H1 (cell line): ENCODE results near the gene BCAS3. TPM values are rescaled to one million over a fixed set of nuclear protein-coding genes. Genes with fewer than 3 reads are reported as not detected.
"Not testable (repeated sequence)": the region's sequence is repeated elsewhere in the genome, so short reads cannot be mapped to it uniquely, and the experiment has no call there.

Experiments used
- CTCF ChIA-PET: fragments of 300-600 bp; sonication (Branson Sonifier 250); formaldehyde crosslinking; loops from one replicate; lab custom pipeline; 2021; ENCODE audit not compliant: partially characterized antibody; lab: Charles Lee
- POLR2A ChIA-PET: fragments of 300-600 bp; sonication (Branson Sonifier 250); formaldehyde crosslinking; loops from one replicate; lab custom pipeline; 2021; ENCODE audit warnings: inconsistent platforms; ENCODE audit not compliant: partially characterized antibody; lab: Charles Lee
- DNase-seq, 2 experiments: peaks; one replicate each; pipeline versions ENCODE4 v3.0.0 to v3.0.0-alpha.2; 2010 to 2022; ENCODE audit warnings: low spot score in 2 of 2, low read depth in 1 of 2, mixed read lengths in 1 of 2
- FAIRE-seq: peaks from 2 replicates; lab custom pipeline; 2011; peaks lifted over from hg19 to GRCh38; lab: Jason Lieb, UNC
- H2AFZ ChIP-seq: 2 replicates; pipeline ENCODE4 v1.8.1; 2012; ENCODE audit warnings: low read length, inconsistent platforms
- H2AK5ac ChIP-seq: 2 replicates; pipeline ENCODE4 v1.6.1; 2013; ENCODE audit warnings: low read depth, low read length
- H2BK120ac ChIP-seq: replicated peaks from 2 replicates; pipeline ENCODE3; 2013; ENCODE audit warnings: low read depth, low read length, inconsistent platforms
- H2BK12ac ChIP-seq: 2 replicates; pipeline ENCODE4 v1.6.1; 2013; ENCODE audit warnings: low read depth, low read length
- H2BK15ac ChIP-seq: 2 replicates; pipeline ENCODE4 v1.6.1; 2013; ENCODE audit warnings: low read length
- H2BK20ac ChIP-seq: 2 replicates; pipeline ENCODE4 v1.6.1; 2013; ENCODE audit warnings: low read length
- H2BK5ac ChIP-seq: 2 replicates; pipeline ENCODE4 v1.6.1; 2013; ENCODE audit warnings: low read depth, low read length
- H3K14ac ChIP-seq: 2 replicates; pipeline ENCODE4 v1.6.1; 2013; ENCODE audit warnings: inconsistent platforms; ENCODE audit not compliant: insufficient read length
- H3K18ac ChIP-seq: 2 replicates; pipeline ENCODE4 v1.6.1; 2013; ENCODE audit warnings: low read length; ENCODE audit errors: extremely low read depth
- H3K23ac ChIP-seq: 2 replicates; pipeline ENCODE4 v1.6.1; 2013; ENCODE audit warnings: inconsistent platforms; ENCODE audit not compliant: insufficient read length
- H3K23me2 ChIP-seq: 2 replicates; pipeline ENCODE4 v1.6.1; 2013; ENCODE audit warnings: low read depth, low read length
- H3K27ac ChIP-seq: 2 replicates; pipeline ENCODE4 v1.6.1; 2011; ENCODE audit warnings: low read depth, low read length, inconsistent platforms
- H3K27me3 ChIP-seq, 4 experiments: replicated peaks in 1 of 4; 1 replicate in 1 of 4; 2 replicates in 3 of 4; pipeline versions ENCODE4 v1.6.1 to v1.8.1; 2011 to 2013; ENCODE audit warnings: low read length in 3 of 4, mild to moderate bottlenecking in 3 of 4, inconsistent platforms in 2 of 4, mixed read lengths in 2 of 4, moderate library complexity in 1 of 4; ENCODE audit not compliant: control insufficient read depth in 3 of 4, insufficient read depth in 3 of 4; ENCODE audit errors: extremely low read depth in 1 of 4
- H3K36me3 ChIP-seq, 4 experiments: 2 replicates each; pipeline versions ENCODE4 v1.6.1 to v1.8.1; 2011 to 2013; ENCODE audit warnings: mild to moderate bottlenecking in 4 of 4, low read length in 3 of 4, moderate library complexity in 2 of 4, control low read depth in 1 of 4, inconsistent platforms in 1 of 4; ENCODE audit not compliant: insufficient read depth in 4 of 4, control insufficient read depth in 2 of 4
- H3K4ac ChIP-seq: replicated peaks from 2 replicates; pipeline ENCODE3; 2013; ENCODE audit warnings: low read length, low read depth, mixed read lengths, inconsistent platforms; ENCODE audit not compliant: insufficient read length
- H3K4me1 ChIP-seq, 4 experiments: replicated peaks in 1 of 4; 1 replicate in 1 of 4; 2 replicates in 3 of 4; pipeline versions ENCODE4 v1.6.1 to v1.8.1; 2011 to 2013; ENCODE audit warnings: low read length in 3 of 4, inconsistent platforms in 2 of 4, mixed read lengths in 1 of 4; ENCODE audit not compliant: insufficient read depth in 4 of 4, control insufficient read depth in 3 of 4
- H3K4me2 ChIP-seq, 2 experiments: 2 replicates each; pipeline versions ENCODE4 v1.6.1 to v1.8.1; 2011 to 2013; ENCODE audit warnings: low read depth in 2 of 2, low read length in 2 of 2, control low read depth in 1 of 2, inconsistent platforms in 1 of 2, mild to moderate bottlenecking in 1 of 2; ENCODE audit not compliant: insufficient read depth in 1 of 2
- H3K4me3 ChIP-seq, 4 experiments: fragments of 200-600, 300-600 bp in 1 of 4; sonication (generic), shearing (Covaris generic), sonication (Bioruptor Twin) in 1 of 4; 2 replicates each; pipeline versions ENCODE4 v1.5.1 to v1.8.1; 2011 to 2016; ENCODE audit warnings: low read length in 4 of 4, low read depth in 3 of 4, control low read depth in 2 of 4, inconsistent platforms in 2 of 4, mild to moderate bottlenecking in 2 of 4, mixed read lengths in 1 of 4, moderate library complexity in 1 of 4; ENCODE audit not compliant: insufficient read depth in 2 of 4; ENCODE audit errors: extremely low read depth in 1 of 4
- H3K56ac ChIP-seq: replicated peaks from 2 replicates; pipeline ENCODE3; 2013; ENCODE audit warnings: low read depth, mild to moderate bottlenecking, mixed read lengths, low read length, inconsistent platforms; ENCODE audit not compliant: insufficient read length
- H3K79me1 ChIP-seq: 2 replicates; pipeline ENCODE4 v1.6.1; 2013; ENCODE audit warnings: low read depth, low read length, control low read depth
- H3K79me2 ChIP-seq, 2 experiments: 2 replicates each; pipeline versions ENCODE4 v1.6.1 to v1.8.1; 2012 to 2013; ENCODE audit warnings: low read length in 2 of 2, mild to moderate bottlenecking in 2 of 2, inconsistent platforms in 1 of 2; ENCODE audit not compliant: insufficient read depth in 2 of 2, control insufficient read depth in 1 of 2
- H3K9ac ChIP-seq, 4 experiments: replicated peaks in 1 of 4; 1 replicate in 1 of 4; 2 replicates in 3 of 4; pipeline versions ENCODE4 v1.6.1 to v1.8.1; 2011 to 2013; ENCODE audit warnings: low read depth in 3 of 4, low read length in 3 of 4, control low read depth in 2 of 4, mild to moderate bottlenecking in 2 of 4, moderate library complexity in 2 of 4, inconsistent platforms in 1 of 4; ENCODE audit errors: extremely low read depth in 1 of 4
- H3K9me3 ChIP-seq, 2 experiments: 2 replicates each; pipeline versions ENCODE4 v1.6.1 to v1.8.1; 2012 to 2013; ENCODE audit warnings: mild to moderate bottlenecking in 2 of 2, moderate library complexity in 2 of 2, control low read depth in 1 of 2, inconsistent platforms in 1 of 2, low read depth in 1 of 2, low read length in 1 of 2, mixed read lengths in 1 of 2; ENCODE audit not compliant: insufficient read depth in 2 of 2
- H4K20me1 ChIP-seq, 2 experiments: replicated peaks in 1 of 2; 2 replicates each; pipeline versions ENCODE3 to v1.8.1; 2011 to 2013; ENCODE audit warnings: inconsistent platforms in 2 of 2, low read length in 2 of 2, mild to moderate bottlenecking in 1 of 2; ENCODE audit not compliant: insufficient read depth in 2 of 2, control insufficient read depth in 1 of 2
- H4K5ac ChIP-seq: 2 replicates; pipeline ENCODE4 v1.6.1; 2013; ENCODE audit warnings: low read length, low read depth, mixed read lengths, inconsistent platforms; ENCODE audit not compliant: insufficient read length
- H4K8ac ChIP-seq: 2 replicates; pipeline ENCODE4 v1.8.0; 2013; ENCODE audit warnings: mild to moderate bottlenecking, moderate library complexity, low read length, inconsistent platforms; ENCODE audit not compliant: insufficient read depth; ENCODE audit errors: extremely low read depth
- H4K91ac ChIP-seq: replicated peaks from 2 replicates; pipeline ENCODE3; 2013; ENCODE audit warnings: low read length, mixed read lengths, inconsistent platforms; ENCODE audit not compliant: insufficient read length
- WGBS, 2 experiments: shearing (Covaris generic) in 1 of 2; methylation state at CpG; one replicate each; pipeline versions ENCODE4 v1.1.6 to v1.1.7; 2013 to 2015; ENCODE audit warnings: low lambda C conversion rate in 2 of 2, mixed read lengths in 2 of 2, inconsistent platforms in 1 of 2, low coverage in 1 of 2, missing lambda C conversion rate in 1 of 2; ENCODE audit not compliant: insufficient replicate concordance in 2 of 2, insufficient coverage in 1 of 2, insufficient read length in 1 of 2; ENCODE audit errors: extremely low coverage in 1 of 2, missing lambda C conversion rate in 1 of 2; 5-methylcytosine and 5-hydroxymethylcytosine counted together
- polyA plus RNA-seq, 7 experiments: library from polyadenylated mRNA; depleted of rRNA in 3 of 7; stranded (reverse) in 5 of 7; unstranded in 2 of 7; fragments of >200 nt in 5 of 7; fragments of 200-250 nt in 2 of 7; gene quantifications; 1 replicate in 5 of 7; 2 replicates in 1 of 7; 4 replicates in 1 of 7; pipeline versions ENCODE4 v1.2.1 to v1.2.3, GENCODE V29; 2011 to 2013; ENCODE audit warnings: missing spikeins in 2 of 7, mixed read lengths in 2 of 7
- total RNA-seq: library from RNA; stranded (reverse); fragmentation: NEBNext Ultra II Directional; extraction: Animal tissue kit (Norgen Biotek cat#: 25700); gene quantifications from 2 replicates; pipeline ENCODE4 v1.2.1, GENCODE V29; 2021

The BCAS3 gene
- total and polyA plus RNA-seq, 2 of the 8 experiments (the other 6 are each of a cell fraction or from before 2014, with no cell fraction given): 9.9 to 13.3 TPM

GRCh38 chr17:60814941-60815340 is 137.3 kb downstream of the BCAS3 start:
- H3K23ac ChIP-seq, H2BK5ac ChIP-seq, H3K27me3 ChIP-seq, H3K56ac ChIP-seq, H2BK20ac ChIP-seq, H2BK15ac ChIP-seq, H3K18ac ChIP-seq, H4K8ac ChIP-seq, H3K14ac ChIP-seq, H2AFZ ChIP-seq, H3K9me3 ChIP-seq, H3K4me2 ChIP-seq, DNase-seq, H4K91ac ChIP-seq, POLR2A ChIA-PET, H3K79me1 ChIP-seq, H3K23me2 ChIP-seq, H3K4ac ChIP-seq, H3K4me1 ChIP-seq, H3K4me3 ChIP-seq, FAIRE-seq, H4K5ac ChIP-seq, CTCF ChIA-PET, H3K9ac ChIP-seq, H3K36me3 ChIP-seq, H4K20me1 ChIP-seq, H3K79me2 ChIP-seq, H2AK5ac ChIP-seq, H3K27ac ChIP-seq, H2BK120ac ChIP-seq, H2BK12ac ChIP-seq: not testable (repeated sequence)
- WGBS, 2 experiments: 79% methylated on average over 2 of the region's 2 CpGs; no CpG with 5 or more reads in 1 of the 2 experiments
